Measurements from ENCODE around the gene TERT. TPM values are rescaled to one million over a fixed set of nuclear protein-coding genes. Genes with fewer than 3 reads are reported as not detected.

The TERT gene
- total and polyA plus RNA-seq, 7 donors: 2.9 TPM; not detected in 6

DNA sequence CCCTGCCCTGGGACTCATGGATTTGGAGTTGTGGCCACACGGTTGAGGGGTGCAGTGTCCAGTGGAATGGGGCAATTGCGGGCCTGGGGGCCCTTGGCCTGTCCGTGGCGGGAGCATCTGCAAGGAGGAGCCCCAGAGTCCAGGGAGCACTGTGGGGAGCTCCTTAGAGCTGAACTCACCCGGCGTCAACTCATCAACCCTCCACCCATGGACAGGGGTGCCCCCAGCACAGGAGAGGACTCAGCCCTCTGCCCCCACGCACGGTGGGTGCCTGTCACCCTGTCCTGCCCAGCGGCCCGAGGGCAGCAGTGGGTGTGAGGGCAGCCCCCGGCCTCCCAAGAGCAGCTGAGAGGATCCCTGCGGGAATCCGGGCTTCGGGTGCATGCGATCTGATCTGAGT is 70.2 kb downstream of the TERT start:
- Histone ChIP-seq H3K27ac (no peak overlapping the region), H3K27me3 (peaks cover 0 to 47% (median 11%) of the 10 kb centered on the region in 3 donors), H3K4me1 (peaks cover 0 to 11% (median 7%) of the 10 kb centered on the region in 4 donors), H3K4me3 (no peak overlapping the region), H3K9me3 (no peaks in the 10 kb centered on the region), H3K36me3 (no peaks in the 10 kb centered on the region)
- intact Hi-C loops (cut with DNase I): no loop called here
- no peak for DNase-seq
- TF ChIP-seq POLR2A (IDR thresholded peaks at IDR 0.05) (no peak), EP300 (IDR thresholded peaks at IDR 0.05) (no peak), POLR2AphosphoS5 (IDR thresholded peaks at IDR 0.05) (no peak)
- TF ChIP-seq, protein P1, sequence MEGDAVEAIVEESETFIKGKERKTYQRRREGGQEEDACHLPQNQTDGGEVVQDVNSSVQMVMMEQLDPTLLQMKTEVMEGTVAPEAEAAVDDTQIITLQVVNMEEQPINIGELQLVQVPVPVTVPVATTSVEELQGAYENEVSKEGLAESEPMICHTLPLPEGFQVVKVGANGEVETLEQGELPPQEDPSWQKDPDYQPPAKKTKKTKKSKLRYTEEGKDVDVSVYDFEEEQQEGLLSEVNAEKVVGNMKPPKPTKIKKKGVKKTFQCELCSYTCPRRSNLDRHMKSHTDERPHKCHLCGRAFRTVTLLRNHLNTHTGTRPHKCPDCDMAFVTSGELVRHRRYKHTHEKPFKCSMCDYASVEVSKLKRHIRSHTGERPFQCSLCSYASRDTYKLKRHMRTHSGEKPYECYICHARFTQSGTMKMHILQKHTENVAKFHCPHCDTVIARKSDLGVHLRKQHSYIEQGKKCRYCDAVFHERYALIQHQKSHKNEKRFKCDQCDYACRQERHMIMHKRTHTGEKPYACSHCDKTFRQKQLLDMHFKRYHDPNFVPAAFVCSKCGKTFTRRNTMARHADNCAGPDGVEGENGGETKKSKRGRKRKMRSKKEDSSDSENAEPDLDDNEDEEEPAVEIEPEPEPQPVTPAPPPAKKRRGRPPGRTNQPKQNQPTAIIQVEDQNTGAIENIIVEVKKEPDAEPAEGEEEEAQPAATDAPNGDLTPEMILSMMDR (IDR thresholded peaks at IDR 0.05): no peak
- WGBS, 2 donors: 89 to 91% methylated on average over 15 of the region's 15 CpGs

DNA sequence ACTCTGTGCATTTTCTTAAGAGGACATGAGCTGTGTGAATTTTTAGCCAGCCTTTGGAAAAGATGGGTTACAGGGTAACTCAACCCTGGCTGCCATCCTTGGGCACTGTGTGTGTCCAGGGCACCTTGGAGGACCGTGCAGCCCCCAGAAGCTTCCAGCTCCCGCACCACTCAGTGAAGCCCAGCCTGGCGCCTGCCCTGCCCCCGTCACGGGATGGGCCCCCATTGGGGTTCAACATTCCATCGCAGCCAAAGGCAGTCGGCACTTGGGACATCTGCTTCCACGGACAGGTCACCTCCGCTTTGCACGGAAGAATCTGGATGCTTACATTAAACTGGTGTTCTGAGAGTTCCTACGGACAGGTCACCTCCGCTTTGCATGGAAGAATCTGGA is 71.6 kb downstream of the TERT start:
- Histone ChIP-seq H3K27ac (no peak overlapping the region), H3K4me3 (no peak overlapping the region), H3K9me3 (no peaks in the 10 kb centered on the region), H3K4me1 (peaks cover 0 to 11% (median 7%) of the 10 kb centered on the region in 4 donors), H3K27me3 (peaks cover 0 to 34% (median 11%) of the 10 kb centered on the region in 3 donors), H3K36me3 (no peaks in the 10 kb centered on the region)
- TF ChIP-seq, protein P1 (IDR thresholded peaks at IDR 0.05): no peak
- TF ChIP-seq POLR2AphosphoS5 (IDR thresholded peaks at IDR 0.05): no peak
- no peak for TF ChIP-seq POLR2A (IDR thresholded peaks at IDR 0.05)
- no peak for TF ChIP-seq EP300 (IDR thresholded peaks at IDR 0.05)
- WGBS, 2 donors: 83 to 91% methylated on average over 12 of the region's 12 CpGs
- DNase-seq: no peak
- intact Hi-C loops (cut with DNase I): no loop called here

DNA sequence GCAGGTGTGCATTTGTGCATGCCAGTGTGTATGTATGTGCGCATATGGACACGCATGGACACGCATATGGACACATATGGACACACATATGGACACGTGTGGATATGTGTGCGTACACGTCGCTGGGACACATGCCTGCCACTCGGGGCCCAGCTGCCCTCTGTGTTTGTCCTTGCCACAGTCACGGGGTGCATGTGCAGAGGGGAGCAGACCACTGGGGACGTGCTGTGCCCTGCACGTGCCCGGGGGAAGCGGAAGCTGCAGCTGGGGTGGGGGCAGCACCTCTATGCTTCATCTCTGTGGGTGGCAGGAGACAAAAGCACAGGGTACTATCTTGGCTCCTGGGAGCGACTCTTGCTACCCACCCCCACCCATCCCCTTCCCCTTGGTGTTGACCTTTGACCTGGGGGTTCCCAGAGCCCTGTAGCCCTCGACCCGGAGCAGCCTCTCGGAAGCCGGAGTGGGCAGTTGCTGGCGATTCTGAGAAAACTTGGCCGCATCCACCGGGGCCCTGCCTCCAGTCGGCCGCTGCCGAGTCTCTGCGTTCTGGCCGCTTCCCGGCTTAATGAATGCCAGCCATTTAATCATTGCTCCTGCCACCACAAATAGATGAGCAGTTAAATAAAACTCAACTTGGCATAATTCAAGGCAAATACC is 72.1 kb downstream of the TERT start:
- no peak overlapping the region for H3K4me3 ChIP-seq
- TF ChIP-seq POLR2AphosphoS5 (IDR thresholded peaks at IDR 0.05): no peak
- no peak for TF ChIP-seq EP300 (IDR thresholded peaks at IDR 0.05)
- TF ChIP-seq, protein P1 (IDR thresholded peaks at IDR 0.05): no peak
- TF ChIP-seq POLR2A (IDR thresholded peaks at IDR 0.05): no peak
- no peak overlapping the region for H3K27ac ChIP-seq
- H3K9me3 ChIP-seq: no peaks in the 10 kb centered on the region
- DNase-seq: no peak
- peaks cover 0 to 32% (median 11%) of the 10 kb centered on the region in 3 donors for H3K27me3 ChIP-seq
- intact Hi-C loops (cut with DNase I): no loop called here
- WGBS, 2 donors: 87 to 89% methylated on average over 27 of the region's 27 CpGs
- H3K36me3 ChIP-seq: no peaks in the 10 kb centered on the region
- H3K4me1 ChIP-seq: peaks cover 0 to 6% (median 4%) of the 10 kb centered on the region in 4 donors

DNA sequence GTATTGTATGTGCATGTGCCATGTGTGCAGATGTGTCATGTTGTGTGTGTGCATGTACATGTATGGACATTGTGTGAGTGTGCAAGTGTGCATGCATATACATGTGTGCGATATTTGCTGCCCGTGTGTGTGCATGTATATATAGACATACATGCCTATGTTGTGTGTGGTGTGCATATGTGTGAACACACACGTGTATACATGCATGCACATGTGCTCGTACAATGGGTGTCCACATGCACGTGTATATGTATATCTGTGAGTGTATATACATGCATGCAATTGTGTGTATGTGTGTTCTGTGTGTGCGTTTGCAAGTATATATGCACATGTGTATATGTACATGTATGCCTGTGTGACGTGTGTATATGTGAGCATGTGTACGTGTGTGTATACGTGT is 72.7 kb downstream of the TERT start:
- no peaks in the 10 kb centered on the region for H3K36me3 ChIP-seq

More for the DNA sequence above, 72.7 kb downstream of the TERT start:
- no peak for DNase-seq
- Histone ChIP-seq H3K27me3 (peaks cover 0 to 29% (median 11%) of the 10 kb centered on the region in 3 donors), H3K4me3 (no peak overlapping the region), H3K27ac (no peak overlapping the region), H3K4me1 (no peaks in the 10 kb centered on the region), H3K9me3 (no peaks in the 10 kb centered on the region)
- TF ChIP-seq EP300 (IDR thresholded peaks at IDR 0.05) (no peak), POLR2AphosphoS5 (IDR thresholded peaks at IDR 0.05) (no peak), POLR2A (IDR thresholded peaks at IDR 0.05) (no peak)
- TF ChIP-seq, protein P1 (IDR thresholded peaks at IDR 0.05): no peak
- intact Hi-C loops (cut with DNase I): no loop called here
- 93 to 97% methylated on average over 9 of the region's 9 CpGs for WGBS, 2 donors

Measured in sigmoid colon (tissue), 7 donors.